Activated CD8-positive, alpha-beta memory T cell treated with anti-CD3 and anti-CD28 coated beads, Interleukin-2, amount 50 U/mL, for 24 hours (primary cell): ENCODE measurements around the gene SLC13A4.
"Not testable (repeated sequence)": the region's sequence is repeated elsewhere in the genome, so short reads cannot be mapped to it uniquely, and the experiment has no call there.

Experiments
- DNase-seq: peaks from one replicate; pipeline ENCODE4 v3.0.0-alpha.2; 2020; ENCODE audit errors: extremely low read depth

SLC13A4 gene

GRCh38 chr7:135728136-135728669 lies at the start of gene SLC13A4:
SLC13A4 (minus strand) TSS chr7:135728186; CDS start chr7:135727496, 690 bp downstream.
- no peak for DNase-seq

- not testable (repeated sequence) for DNase-seq
These were observed 47.9 kb upstream of the SLC13A4 start for GRCh38 chr7:135775915-135776314.

GRCh38 chr7:135775230-135775629 lies 47.2 kb upstream of the SLC13A4 start:
- DNase-seq, result no peak

GRCh38 chr7:135774284-135774683 lies 46.3 kb upstream of the SLC13A4 start:
- no peak for DNase-seq

- no peak for DNase-seq
These were observed 45.5 kb upstream of the SLC13A4 start for GRCh38 chr7:135773464-135773863.

GRCh38 chr7:135772639-135773222 lies 44.7 kb upstream of the SLC13A4 start:
- no peak for DNase-seq

GRCh38 chr7:135771961-135772638 lies 44.1 kb upstream of the SLC13A4 start:
- no peak for DNase-seq

GRCh38 chr7:135771051-135771450 lies 43.1 kb upstream of the SLC13A4 start:
- no peak for DNase-seq

- DNase-seq, result no peak
These were observed 42.2 kb upstream of the SLC13A4 start for GRCh38 chr7:135770139-135770710.

GRCh38 chr7:135769005-135769802 lies 41.2 kb upstream of the SLC13A4 start:
- no peak for DNase-seq

- DNase-seq, result no peak
These were observed 40.5 kb upstream of the SLC13A4 start for GRCh38 chr7:135768467-135768866.

- DNase-seq, result no peak
These were observed 40.1 kb upstream of the SLC13A4 start for GRCh38 chr7:135768064-135768463.

- DNase-seq, result no peak
These were observed 35.3 kb upstream of the SLC13A4 start for GRCh38 chr7:135763261-135763660.

GRCh38 chr7:135761751-135762488 lies 33.9 kb upstream of the SLC13A4 start:
- DNase-seq, result no peak

- DNase-seq, result no peak
These were observed 31.5 kb upstream of the SLC13A4 start for GRCh38 chr7:135759532-135759931.

- no peak for DNase-seq
These were observed 30.5 kb upstream of the SLC13A4 start for GRCh38 chr7:135758531-135758932.

GRCh38 chr7:135757719-135758411 lies 29.9 kb upstream of the SLC13A4 start:
- no peak for DNase-seq

- DNase-seq, result no peak
These were observed 28.2 kb upstream of the SLC13A4 start for GRCh38 chr7:135756191-135756590.

GRCh38 chr7:135755351-135755753 lies 27.4 kb upstream of the SLC13A4 start:
- no peak for DNase-seq

- no peak for DNase-seq
These were observed 25.8 kb upstream of the SLC13A4 start for GRCh38 chr7:135753616-135754413.
